ENCODE measurements around the gene ACR. TPM values are rescaled to one million over a fixed set of nuclear protein-coding genes. Genes with fewer than 3 reads are reported as not detected.
A peak's percentile ranks its signal among the peaks of the same experiment; 100 is the strongest.
"Not testable (repeated sequence)": the region's sequence is repeated elsewhere in the genome, so short reads cannot be mapped to it uniquely, and the experiment has no call there.

ACR gene
- total and polyA plus RNA-seq, 2 of the 4 experiments (the other 2 are of a cell fraction), result not detected

GRCh38 chr22:50756949-50757491 is 19.0 kb downstream of the ACR start:
- H2BK15ac ChIP-seq (ENCODE audit: low read depth, low read length), result 0 out of 3 replicates have a peak overlapping the region, but pooled peaks have one; percentile 50
- H3K27me3 ChIP-seq (ENCODE audit: control insufficient read depth, insufficient read depth, low read length); H2AK9ac ChIP-seq (replicated peaks; ENCODE audit: low read depth, low read length, poor library complexity); H3K4me1 ChIP-seq (ENCODE audit: control insufficient read depth, insufficient read depth, low read length); H3K79me1 ChIP-seq (ENCODE audit: low read depth in 1 of 2, low read length in 2 of 2); BruUV-seq (replicated peaks); H3K9me3 ChIP-seq (ENCODE audit: control insufficient read depth, insufficient read depth, low read length); H4K5ac ChIP-seq (ENCODE audit: low read depth, low read length); intact Hi-C loops (cut with micrococcal nuclease); in situ Hi-C loops (cut with MboI; ENCODE audit: low sequenced_read_pairs); H3K36me3 ChIP-seq (ENCODE audit: control insufficient read depth, insufficient read depth, low read length); dilution Hi-C loops (cut with HindIII; ENCODE audit: low sequenced_read_pairs, unreplicated experiment); H2BK20ac ChIP-seq (ENCODE audit: low read depth, low read length); H2AK5ac ChIP-seq (ENCODE audit: low read depth, low read length); H4K20me1 ChIP-seq (ENCODE audit: insufficient read depth, low read length); H3K9me1 ChIP-seq (ENCODE audit: insufficient read depth, low read length); H2AFZ ChIP-seq (replicated peaks; ENCODE audit: low read length, poor library complexity): not testable (repeated sequence)
- peak overlapping the region; percentile 72 for H2BK5ac ChIP-seq (ENCODE audit: low read depth, low read length, poor library complexity, severe bottlenecking)
- peak overlapping the region; percentile 83 for H3K4me2 ChIP-seq (ENCODE audit: low read depth, low read length)
- peak overlapping the region; percentile 92 for H2BK120ac ChIP-seq (ENCODE audit: low read depth, low read length)
- peak overlapping the region; percentile 65 for H3K23ac ChIP-seq (ENCODE audit: low read depth, low read length)
- H3K14ac ChIP-seq (replicated peaks; ENCODE audit: low read depth, low read length), result peak overlapping the region; percentile 85; the same call in 1 of the 2 replicates
- H3K27ac ChIP-seq (ENCODE audit: insufficient read depth, low read length), result peak overlapping the region; percentile 77
- ATAC-seq (ENCODE audit: low read depth), result peak; percentile 64
- peak overlapping the region; percentile 22 to 89; a peak in 2 of 4 replicates for H4K8ac ChIP-seq (ENCODE audit: low read depth in 2 of 2, low read length in 2 of 2)
- H4K91ac ChIP-seq (ENCODE audit: insufficient read depth, low read depth, low read length), result peak overlapping the region; percentile 86
- TF ChIP-seq CTCF (conservative IDR thresholded peaks at IDR 0.05; ENCODE audit: low read depth, low read length), result peak; percentile 21; the same call in 1 of the 2 replicates
- POLR2A ChIA-PET (ENCODE audit: unreplicated experiment), result interaction anchor here (0.6 kb wide), 1 partner anchor 647 kb away, joined by 4 read pairs; no protein-coding TSS in a partner anchor
- H3K56ac ChIP-seq (ENCODE audit: extremely low read depth, insufficient read depth, low read length), result peak overlapping the region; percentile 64
- H3K4me3 ChIP-seq (ENCODE audit: insufficient read depth, low read depth, low read length), result peak overlapping the region; percentile 80
- 14% methylated on average over 8 of the region's 24 CpGs; no CpG with 5 or more reads in 1 of the 2 experiments for WGBS, 2 experiments (ENCODE audit: extremely low coverage in 2 of 2, insufficient read length in 1 of 2)
- peak; percentile 17 for DNase-seq
- H3K18ac ChIP-seq (ENCODE audit: low read depth, low read length), result peak overlapping the region; percentile 61
- H3K9ac ChIP-seq (ENCODE audit: low read depth, low read length), result peak overlapping the region; percentile 74
- CTCF ChIA-PET, result interaction anchor here (0.9 kb wide), 1 partner anchor 23 kb away, joined by 3 read pairs; no protein-coding TSS in a partner anchor
- peak overlapping the region; percentile 83 for H3K4ac ChIP-seq (ENCODE audit: low read depth, low read length)

Data from IMR-90 (cell line).